ENCODE data around the gene DDX49.

GRCh38 chr19:18972851-18973250, 53.3 kb downstream of the DDX49 start:
- TF ChIP-seq CTCF (IDR thresholded peaks at IDR 0.05), result no peak
- no peak for TF ChIP-seq POLR2AphosphoS5 (IDR thresholded peaks at IDR 0.05)
- TF ChIP-seq POLR2A (IDR thresholded peaks at IDR 0.05), result no peak

Measured in stomach (tissue), 4 donors.